ENCODE measurements around the gene TSHR. TPM values are rescaled to one million over a fixed set of nuclear protein-coding genes. Genes with fewer than 3 reads are reported as not detected.
"Not testable (repeated sequence)": the region's sequence is repeated elsewhere in the genome, so short reads cannot be mapped to it uniquely, and the experiment has no call there.

The TSHR gene
- total RNA-seq, 1 donor from 2014 or later, result 3.6 TPM

GRCh38 chr14:81062816-81063215 lies 107.4 kb downstream of the TSHR start:
- intact Hi-C loops (cut with micrococcal nuclease), result loop anchor here (2.0 to 10.0 kb wide), 2 partner anchors 108 to 1808 kb away; partner anchors contain the start of gene TSHR

- intact Hi-C loops (cut with micrococcal nuclease), result loop anchor here (10.0 kb wide), 1 partner anchor 1812 kb away; no protein-coding TSS in a partner anchor
Measured at GRCh38 chr14:81066672-81067071, 111.3 kb downstream of the TSHR start.

- intact Hi-C loops (cut with micrococcal nuclease), result loop anchor here (10.0 kb wide), 1 partner anchor 1812 kb away; no protein-coding TSS in a partner anchor
Measured at GRCh38 chr14:81067156-81067555, 111.7 kb downstream of the TSHR start.

- intact Hi-C loops (cut with micrococcal nuclease), result loop anchor here (10.0 kb wide), 1 partner anchor 1813 kb away; no protein-coding TSS in a partner anchor
Measured at GRCh38 chr14:81068176-81068782, 112.9 kb downstream of the TSHR start.

GRCh38 chr14:81070511-81070910 lies 115.1 kb downstream of the TSHR start:
- intact Hi-C loops (cut with micrococcal nuclease), result no loop called here

DNA sequence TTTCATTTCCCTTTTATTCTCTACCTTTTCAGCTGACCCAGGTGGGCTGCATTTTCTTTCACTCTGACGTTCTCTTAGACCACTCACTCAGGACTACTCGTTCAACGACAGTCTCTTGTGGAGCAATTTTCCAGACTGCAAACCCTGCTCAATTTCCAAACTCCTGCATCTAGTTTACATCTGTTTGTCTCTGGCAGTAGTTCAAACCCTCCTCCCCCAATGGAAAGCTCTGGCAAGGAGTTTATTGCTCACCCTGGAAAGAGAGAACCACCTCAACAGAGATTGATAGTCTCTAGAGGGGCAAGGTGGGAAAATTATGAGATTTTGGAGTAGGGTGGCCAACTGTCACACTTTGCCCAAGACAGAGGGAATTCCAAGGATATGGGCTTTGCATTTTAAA lies 130.2 kb downstream of the TSHR start:
- intact Hi-C loops (cut with micrococcal nuclease), result no loop called here

- intact Hi-C loops (cut with micrococcal nuclease), result no loop called here
Measured at GRCh38 chr14:81087230-81087629, 131.8 kb downstream of the TSHR start.

DNA sequence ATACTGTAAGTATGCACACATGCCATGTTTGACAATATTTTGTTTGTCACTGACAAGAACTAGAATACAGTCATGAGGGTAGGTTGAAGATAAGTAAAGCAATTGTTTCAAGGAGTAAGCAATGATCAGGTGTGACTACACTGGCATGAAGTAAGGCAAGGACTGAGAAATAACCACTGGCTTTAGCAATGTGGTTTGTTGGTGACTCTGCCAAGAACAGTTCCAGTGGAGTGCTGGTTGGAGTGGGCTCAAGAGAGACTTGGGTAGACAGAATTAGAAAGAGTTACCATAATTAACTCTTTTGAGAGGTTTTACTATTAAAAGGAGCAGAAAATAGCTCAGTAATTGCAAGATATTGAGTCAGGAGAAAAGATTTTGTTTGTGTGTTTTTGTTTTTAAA lies 135.7 kb downstream of the TSHR start:
- intact Hi-C loops (cut with micrococcal nuclease), result no loop called here

DNA sequence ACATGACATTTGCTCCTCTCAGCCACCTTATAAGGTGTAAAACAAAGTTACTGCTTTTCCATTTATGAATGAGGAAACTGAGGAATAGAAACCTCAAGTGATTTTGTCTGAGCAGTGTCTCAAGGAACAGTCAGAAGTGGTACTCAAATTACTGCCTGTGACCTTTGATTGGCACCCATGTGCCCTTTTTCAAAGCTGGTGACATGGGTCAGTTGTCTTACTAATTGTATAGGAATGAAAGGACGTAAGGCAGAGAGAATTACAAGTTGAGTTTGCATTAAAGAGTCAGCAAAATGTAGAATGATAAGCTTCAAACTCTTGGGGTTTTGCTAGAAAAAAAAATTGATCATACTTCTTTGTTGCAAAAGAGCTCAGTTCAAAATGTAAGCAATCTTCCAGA lies 136.2 kb downstream of the TSHR start:
- intact Hi-C loops (cut with micrococcal nuclease), result no loop called here

GRCh38 chr14:81093651-81094050 lies 138.2 kb downstream of the TSHR start:
- intact Hi-C loops (cut with micrococcal nuclease), result no loop called here

GRCh38 chr14:81095539-81095938 lies 140.1 kb downstream of the TSHR start:
- intact Hi-C loops (cut with micrococcal nuclease), result no loop called here

DNA sequence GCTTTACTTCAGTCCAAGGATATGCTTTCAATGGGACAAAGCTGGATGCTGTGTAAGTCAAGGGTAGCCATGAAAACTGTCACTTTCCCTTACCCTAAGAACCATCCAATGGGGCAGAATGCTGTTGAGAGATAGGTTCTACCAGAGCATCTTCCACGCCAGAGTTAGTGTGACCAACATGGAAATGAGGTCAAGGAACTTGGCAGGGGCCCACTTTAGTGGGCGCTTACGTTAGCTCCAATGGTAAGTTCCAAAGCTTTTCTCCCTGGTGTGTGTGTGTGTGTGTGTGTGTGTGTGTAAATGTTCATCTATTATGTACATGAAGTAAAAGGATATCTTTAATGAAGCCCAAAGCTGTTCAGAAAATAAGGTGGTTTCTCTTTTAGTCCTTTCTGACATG lies 141.2 kb downstream of the TSHR start:
- intact Hi-C loops (cut with micrococcal nuclease), result no loop called here

DNA sequence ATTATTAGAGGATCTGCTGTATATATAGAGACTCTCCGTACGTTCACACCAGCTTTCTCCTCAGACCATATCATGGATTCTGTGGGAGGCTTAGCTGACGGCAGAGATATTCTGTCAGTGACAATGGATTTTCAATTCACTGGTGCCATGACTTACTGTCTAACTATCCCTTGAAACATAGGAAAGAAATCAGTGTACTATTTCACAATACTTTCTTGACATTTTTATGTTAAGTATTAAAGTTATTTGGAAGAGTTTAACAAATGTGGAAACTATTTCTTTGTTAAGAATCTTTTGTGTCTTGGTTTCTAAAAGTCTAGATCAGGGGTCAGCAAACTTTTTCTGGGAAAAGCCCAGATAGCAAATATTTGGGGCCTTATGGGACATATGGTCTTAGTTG lies 146.8 kb downstream of the TSHR start:
- intact Hi-C loops (cut with micrococcal nuclease), result no loop called here

DNA sequence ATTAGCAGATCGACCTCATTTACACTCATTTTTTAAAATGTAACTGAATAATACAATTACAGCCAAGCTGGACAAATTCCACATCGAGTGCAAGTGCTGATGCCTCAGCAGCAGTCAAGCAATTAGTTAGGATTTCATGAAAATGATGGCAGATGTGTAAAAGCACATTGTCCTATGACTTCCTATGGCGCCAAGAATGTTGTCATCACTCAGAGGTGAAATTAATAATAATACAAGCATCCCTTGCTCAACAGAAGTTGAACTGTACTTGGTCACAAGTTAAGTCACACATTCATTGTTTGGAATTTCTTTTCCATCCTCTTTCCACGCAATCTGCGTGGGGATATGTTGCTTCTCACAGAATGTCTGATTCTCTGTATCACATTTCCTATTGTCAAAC lies 148.0 kb downstream of the TSHR start:
- intact Hi-C loops (cut with micrococcal nuclease), result no loop called here

DNA sequence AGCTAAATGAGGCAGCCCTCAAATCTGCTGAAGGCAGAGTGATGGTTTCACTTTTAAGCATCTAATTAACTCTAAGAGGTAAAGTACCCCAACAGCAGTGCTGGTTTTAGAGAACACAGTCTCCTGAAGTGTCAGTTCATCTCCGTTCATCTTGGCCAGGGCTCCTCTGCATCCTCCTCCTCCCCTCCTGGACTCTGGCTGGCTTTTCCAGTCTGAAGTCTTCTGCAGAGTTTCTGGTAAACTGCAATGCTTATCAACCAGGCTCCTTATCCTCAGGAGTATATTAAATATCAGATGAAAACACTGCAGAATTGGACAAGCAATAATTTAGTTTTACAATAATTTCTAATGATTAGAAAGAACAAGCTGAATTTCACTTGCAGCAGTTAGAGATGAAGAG lies 150.0 kb downstream of the TSHR start:
- intact Hi-C loops (cut with micrococcal nuclease), result no loop called here

- intact Hi-C loops (cut with micrococcal nuclease), result no loop called here
Measured at GRCh38 chr14:81105961-81106360, 150.5 kb downstream of the TSHR start.

DNA sequence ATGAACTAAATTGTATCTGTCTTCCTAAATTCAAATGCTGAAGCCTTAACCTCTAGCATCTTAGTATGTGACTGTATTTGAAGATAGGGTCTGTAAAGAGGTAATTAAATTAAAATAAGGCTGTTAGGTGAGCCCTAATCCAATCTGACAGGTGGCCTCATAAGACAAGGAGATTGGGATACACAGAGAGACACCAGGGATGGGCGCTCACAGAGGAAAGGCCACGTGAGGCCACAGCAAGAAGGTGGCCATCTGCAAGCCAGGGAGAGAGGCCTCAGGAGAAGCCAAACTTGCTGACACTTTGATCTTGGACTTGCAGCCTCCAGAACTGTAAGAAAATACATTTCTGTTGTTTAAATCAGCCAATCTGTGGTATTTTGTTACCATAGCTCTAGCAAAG lies 154.8 kb downstream of the TSHR start:
- intact Hi-C loops (cut with micrococcal nuclease), result no loop called here

- intact Hi-C loops (cut with micrococcal nuclease), result no loop called here
Measured at GRCh38 chr14:81113176-81113575, 157.8 kb downstream of the TSHR start.

GRCh38 chr14:81113945-81114820 lies 158.8 kb downstream of the TSHR start:
- intact Hi-C loops (cut with micrococcal nuclease), result not testable (repeated sequence)

DNA sequence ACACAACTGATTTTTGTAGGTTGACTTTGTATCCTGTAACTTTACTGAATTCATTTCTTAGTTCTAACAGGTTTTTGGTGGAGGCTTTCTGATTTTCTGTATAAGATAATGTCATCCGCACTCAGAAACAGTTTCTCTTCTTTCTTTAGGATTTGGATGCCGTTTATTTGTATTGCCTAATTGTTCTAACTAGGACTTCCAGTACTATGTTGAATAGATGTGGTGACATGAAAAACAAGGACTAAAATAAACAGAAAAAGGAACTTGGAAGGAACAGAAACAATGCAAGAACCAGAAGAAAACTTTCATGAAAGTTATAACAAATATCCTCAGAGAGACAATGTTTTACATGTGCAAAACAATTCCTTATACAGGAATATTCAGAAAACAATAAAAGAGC lies 165.1 kb downstream of the TSHR start:
- intact Hi-C loops (cut with micrococcal nuclease), result no loop called here

GRCh38 chr14:81122326-81122725 lies 166.9 kb downstream of the TSHR start:
- intact Hi-C loops (cut with micrococcal nuclease), result no loop called here

- intact Hi-C loops (cut with micrococcal nuclease), result no loop called here
Measured at GRCh38 chr14:81123811-81124210, 168.4 kb downstream of the TSHR start.

DNA sequence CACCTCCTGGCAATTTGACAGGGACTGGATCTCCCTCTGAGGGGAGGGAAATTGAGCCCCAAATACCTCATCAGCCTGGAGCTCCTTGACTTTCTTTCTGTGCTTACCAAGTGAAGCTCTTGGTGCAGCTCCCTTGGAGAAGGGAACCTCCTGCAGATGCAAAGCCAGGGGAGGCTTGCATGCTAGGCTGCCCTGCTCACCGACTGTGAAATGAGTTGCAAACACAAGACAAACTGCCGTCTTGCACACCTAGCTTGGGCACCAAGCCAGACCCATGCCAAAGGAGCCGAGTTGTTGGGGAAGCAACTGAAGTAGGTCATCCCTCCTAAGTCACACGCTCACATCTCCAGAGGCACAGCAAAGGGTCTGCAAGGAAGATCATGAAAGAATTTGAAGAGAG lies 170.1 kb downstream of the TSHR start:
- intact Hi-C loops (cut with micrococcal nuclease), result no loop called here
